IMR-90 (cell line): Measurements from ENCODE around the gene CCDC171. TPM values are rescaled to one million over a fixed set of nuclear protein-coding genes. Genes with fewer than 3 reads are reported as not detected.

Experiments
- ATAC-seq: fragments of 200-7000 bp; cut with Tn5 transposase; 2 replicates; pipeline ENCODE4 v1.9.1; 2020; ENCODE audit warnings: low read depth, mild to moderate bottlenecking, moderate library complexity
- BruUV-seq: library from RNA; stranded (reverse); fragments of 400-500 nt; replicated peaks from 2 replicates; lab custom pipeline; 2021; lab: Mats Ljungman, UMichigan
- CTCF ChIA-PET: fragments of 300-600 bp; formaldehyde crosslinking; extraction: SDS; loops from one replicate; lab custom pipeline; 2021; ENCODE audit warnings: antibody characterized with exemption; lab: Yijun Ruan, JAX
- POLR2A ChIA-PET: fragments of 300-600 bp; sonication (Branson Sonifier 250); formaldehyde crosslinking; loops from one replicate; lab custom pipeline; 2022; ENCODE audit warnings: antibody characterized with exemption; ENCODE audit not compliant: unreplicated experiment; lab: Charles Lee
- DNase-seq: peaks from one replicate; pipeline ENCODE4 v3.0.0; 2013
- H2AFZ ChIP-seq: replicated peaks from 2 replicates; pipeline ENCODE3; 2013; ENCODE audit warnings: low read length, mild to moderate bottlenecking; ENCODE audit not compliant: poor library complexity
- H2AK5ac ChIP-seq: 2 replicates; pipeline ENCODE4 v1.6.1; 2013; ENCODE audit warnings: low read depth, low read length, inconsistent platforms
- H2AK9ac ChIP-seq: replicated peaks from 2 replicates; pipeline ENCODE3; 2013; ENCODE audit warnings: mild to moderate bottlenecking, low read depth, low read length, moderate library complexity; ENCODE audit not compliant: poor library complexity
- H2BK120ac ChIP-seq: 2 replicates; pipeline ENCODE4 v1.6.1; 2013; ENCODE audit warnings: low read depth, low read length, inconsistent platforms
- H2BK15ac ChIP-seq: 3 replicates; pipeline ENCODE4 v1.6.1; 2013; ENCODE audit warnings: low read depth, low read length, inconsistent platforms
- H2BK20ac ChIP-seq: 2 replicates; pipeline ENCODE4 v1.6.1; 2013; ENCODE audit warnings: low read depth, mild to moderate bottlenecking, inconsistent platforms, low read length, moderate library complexity
- H2BK5ac ChIP-seq: 2 replicates; pipeline ENCODE4 v1.6.1; 2013; ENCODE audit warnings: mild to moderate bottlenecking, low read depth, low read length, inconsistent platforms; ENCODE audit not compliant: poor library complexity, severe bottlenecking
- H3K14ac ChIP-seq: replicated peaks from 2 replicates; pipeline ENCODE4 v1.6.1; 2013; ENCODE audit warnings: low read depth, low read length, inconsistent platforms
- H3K18ac ChIP-seq: 2 replicates; pipeline ENCODE4 v1.6.1; 2013; ENCODE audit warnings: low read depth, low read length, control low read depth
- H3K23ac ChIP-seq: 2 replicates; pipeline ENCODE4 v1.6.1; 2013; ENCODE audit warnings: low read depth, low read length, inconsistent platforms
- H3K27ac ChIP-seq: 2 replicates; pipeline ENCODE4 v1.5.1; 2013; ENCODE audit warnings: mild to moderate bottlenecking, control low read depth, low read length; ENCODE audit not compliant: insufficient read depth
- H3K27me3 ChIP-seq: 2 replicates; pipeline ENCODE4 v1.6.1; 2013; ENCODE audit warnings: low read length; ENCODE audit not compliant: control insufficient read depth, insufficient read depth
- H3K36me3 ChIP-seq: 2 replicates; pipeline ENCODE4 v1.6.1; 2013; ENCODE audit warnings: low read length, mixed read lengths; ENCODE audit not compliant: control insufficient read depth, insufficient read depth
- H3K4ac ChIP-seq: 2 replicates; pipeline ENCODE4 v1.6.1; 2013; ENCODE audit warnings: low read depth, low read length, inconsistent platforms
- H3K4me1 ChIP-seq: 2 replicates; pipeline ENCODE4 v1.6.1; 2013; ENCODE audit warnings: low read length, mixed read lengths; ENCODE audit not compliant: control insufficient read depth, insufficient read depth
- H3K4me2 ChIP-seq: 2 replicates; pipeline ENCODE4 v1.6.1; 2013; ENCODE audit warnings: low read depth, mild to moderate bottlenecking, control low read depth, low read length, moderate library complexity
- H3K4me3 ChIP-seq: 2 replicates; pipeline ENCODE4 v1.5.1; 2013; ENCODE audit warnings: low read depth, mild to moderate bottlenecking, control low read depth, low read length, moderate library complexity; ENCODE audit not compliant: insufficient read depth
- H3K56ac ChIP-seq: 2 replicates; pipeline ENCODE4 v1.6.1; 2013; ENCODE audit warnings: low read length, inconsistent platforms; ENCODE audit not compliant: insufficient read depth; ENCODE audit errors: extremely low read depth
- H3K79me1 ChIP-seq, 2 experiments: 2 replicates each; pipeline ENCODE4 v1.6.1; 2013; ENCODE audit warnings: low read length in 2 of 2, inconsistent platforms in 1 of 2, low read depth in 1 of 2
- H3K9ac ChIP-seq: 2 replicates; pipeline ENCODE4 v1.6.1; 2013; ENCODE audit warnings: low read depth, low read length, control low read depth
- H3K9me1 ChIP-seq: 2 replicates; pipeline ENCODE4 v1.6.1; 2013; ENCODE audit warnings: low read length, inconsistent platforms; ENCODE audit not compliant: insufficient read depth
- H3K9me3 ChIP-seq: 2 replicates; pipeline ENCODE4 v1.6.1; 2013; ENCODE audit warnings: low read length; ENCODE audit not compliant: control insufficient read depth, insufficient read depth
- H4K20me1 ChIP-seq: 2 replicates; pipeline ENCODE4 v1.6.1; 2013; ENCODE audit warnings: low read length, inconsistent platforms; ENCODE audit not compliant: insufficient read depth
- H4K5ac ChIP-seq: 2 replicates; pipeline ENCODE4 v1.6.1; 2013; ENCODE audit warnings: mild to moderate bottlenecking, low read depth, low read length, control low read depth
- H4K8ac ChIP-seq, 2 experiments: 2 replicates each; pipeline ENCODE4 v1.6.1; 2013; ENCODE audit warnings: low read depth in 2 of 2, low read length in 2 of 2, control low read depth in 1 of 2, inconsistent platforms in 1 of 2
- H4K91ac ChIP-seq: 2 replicates; pipeline ENCODE4 v1.6.1; 2013; ENCODE audit warnings: low read depth, low read length, inconsistent platforms; ENCODE audit not compliant: insufficient read depth
- CHD1 ChIP-seq: IDR thresholded peaks from 2 replicates; pipeline ENCODE4 v1.6.1; 2012; ENCODE audit warnings: low read depth, low read length, improper control_type of control experiment
- ELK1 ChIP-seq: fragments of 150-350 bp; IDR thresholded peaks from 2 replicates; pipeline ENCODE4 v1.6.1; 2016; ENCODE audit warnings: low read depth, mild to moderate bottlenecking, low read length, moderate library complexity, borderline replicate concordance
- FOS ChIP-seq: fragments of 150-350 bp; IDR thresholded peaks from 2 replicates; pipeline ENCODE4 v1.6.1; 2016; ENCODE audit warnings: low read depth, low read length
- MAZ ChIP-seq: IDR thresholded peaks from 2 replicates; pipeline ENCODE4 v1.6.1; 2012; ENCODE audit warnings: low read depth, mild to moderate bottlenecking, low read length, improper control_type of control experiment, moderate library complexity, borderline replicate concordance
- NFE2L2 ChIP-seq: fragments of 150-350 bp; IDR thresholded peaks from 2 replicates; pipeline ENCODE4 v1.6.1; 2016; ENCODE audit warnings: low read depth, mild to moderate bottlenecking, low read length
- POLR2A ChIP-seq: IDR thresholded peaks from 2 replicates; pipeline ENCODE4 v1.6.1; 2012; ENCODE audit warnings: mild to moderate bottlenecking, low read depth, low read length
- RAD21 ChIP-seq: IDR thresholded peaks from 2 replicates; pipeline ENCODE4 v1.6.1; 2012; ENCODE audit warnings: low read length, improper control_type of control experiment
- RCOR1 ChIP-seq: IDR thresholded peaks from 2 replicates; pipeline ENCODE4 v1.6.1; 2012; ENCODE audit warnings: mild to moderate bottlenecking, low read length, improper control_type of control experiment; ENCODE audit not compliant: insufficient replicate concordance
- RFX5 ChIP-seq: IDR thresholded peaks from 2 replicates; pipeline ENCODE4 v1.8.0; 2012; ENCODE audit warnings: low read depth, mild to moderate bottlenecking, low read length, moderate library complexity
- dilution Hi-C: fragments of 300-500 bp; cut with HindIII; formaldehyde crosslinking; loops from one replicate; pipeline ENCODE4 v1.14.3; 2018; ENCODE audit warnings: low sequenced_read_pairs; ENCODE audit not compliant: unreplicated experiment
- in situ Hi-C: fragments of 300-500 bp; cut with MboI; formaldehyde crosslinking; loops from 3 replicates; pipeline ENCODE4 v1.14.3; 2019; ENCODE audit warnings: low sequenced_read_pairs, inconsistent platforms, mixed read lengths
- intact Hi-C: fragments of 100-400 bp; cut with micrococcal nuclease; formaldehyde crosslinking; loops from 2 replicates; pipeline ENCODE4 v1.10.0; 2022
- polyA plus RNA-seq, 3 experiments: library from polyadenylated mRNA; depleted of rRNA; stranded (reverse); fragments of >200 nt; gene quantifications; 2 replicates each; pipeline ENCODE4 v1.2.3, GENCODE V29; 2012; ENCODE audit warnings: low replicate concordance in 1 of 3
- total RNA-seq: library from RNA; depleted of rRNA; stranded (reverse); fragments of >200 nt; gene quantifications from 2 replicates; pipeline ENCODE4 v1.2.3, GENCODE V29; 2012
- TF ChIP-seq, protein P1 (sequence below): conservative IDR thresholded peaks from 2 replicates; pipeline ENCODE4 v1.5.1; 2012; ENCODE audit warnings: mild to moderate bottlenecking, low read depth, low read length, improper control_type of control experiment

Gene CCDC171
- total and polyA plus RNA-seq, 2 of the 4 experiments (the other 2 are of a cell fraction) = 0.63 to 2.2 TPM

DNA sequence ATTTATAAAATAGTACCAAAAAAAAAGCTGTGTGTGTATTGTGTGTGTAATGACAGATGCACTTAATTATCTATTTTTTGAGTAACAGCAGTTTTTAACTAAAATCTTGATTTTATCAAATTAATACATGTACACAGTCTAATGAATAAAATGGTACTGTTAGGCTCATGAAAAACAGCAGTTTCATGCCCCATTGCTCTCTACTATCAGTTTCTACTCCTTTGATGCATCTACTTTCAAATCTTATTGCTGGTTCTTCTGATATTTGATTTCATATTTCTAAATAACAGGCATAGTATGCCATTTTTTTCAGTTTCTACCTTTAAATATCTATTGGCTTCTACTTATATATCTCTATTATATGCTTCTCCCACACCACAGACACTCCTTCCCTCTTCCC lies 117.4 kb downstream of the CCDC171 start:
- H3K9me3 ChIP-seq = no peaks in the 10 kb centered on the region
- no peak overlapping the region for H2BK15ac ChIP-seq
- TF ChIP-seq RFX5 (no peak), POLR2A (no peak), NFE2L2 (no peak), ELK1 (no peak), FOS (no peak), CHD1 (no peak), RCOR1 (no peak), RAD21 (no peak), MAZ (no peak)
- TF ChIP-seq, protein P1, sequence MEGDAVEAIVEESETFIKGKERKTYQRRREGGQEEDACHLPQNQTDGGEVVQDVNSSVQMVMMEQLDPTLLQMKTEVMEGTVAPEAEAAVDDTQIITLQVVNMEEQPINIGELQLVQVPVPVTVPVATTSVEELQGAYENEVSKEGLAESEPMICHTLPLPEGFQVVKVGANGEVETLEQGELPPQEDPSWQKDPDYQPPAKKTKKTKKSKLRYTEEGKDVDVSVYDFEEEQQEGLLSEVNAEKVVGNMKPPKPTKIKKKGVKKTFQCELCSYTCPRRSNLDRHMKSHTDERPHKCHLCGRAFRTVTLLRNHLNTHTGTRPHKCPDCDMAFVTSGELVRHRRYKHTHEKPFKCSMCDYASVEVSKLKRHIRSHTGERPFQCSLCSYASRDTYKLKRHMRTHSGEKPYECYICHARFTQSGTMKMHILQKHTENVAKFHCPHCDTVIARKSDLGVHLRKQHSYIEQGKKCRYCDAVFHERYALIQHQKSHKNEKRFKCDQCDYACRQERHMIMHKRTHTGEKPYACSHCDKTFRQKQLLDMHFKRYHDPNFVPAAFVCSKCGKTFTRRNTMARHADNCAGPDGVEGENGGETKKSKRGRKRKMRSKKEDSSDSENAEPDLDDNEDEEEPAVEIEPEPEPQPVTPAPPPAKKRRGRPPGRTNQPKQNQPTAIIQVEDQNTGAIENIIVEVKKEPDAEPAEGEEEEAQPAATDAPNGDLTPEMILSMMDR = no peak
- H4K91ac ChIP-seq = no peak overlapping the region
- H3K27ac ChIP-seq = no peak overlapping the region
- DNase-seq = no peak
- H3K4me3 ChIP-seq = no peak overlapping the region
- intact Hi-C loops = no loop called here
- no peak overlapping the region for H3K9ac ChIP-seq
- in situ Hi-C loops = no loop called here
- no peak overlapping the region for H2BK20ac ChIP-seq
- H2BK120ac ChIP-seq = no peak overlapping the region
- H3K4me1 ChIP-seq = no peaks in the 10 kb centered on the region
- no peak overlapping the region for H3K23ac ChIP-seq
- H3K14ac ChIP-seq = no peak overlapping the region
- H3K27me3 ChIP-seq = no peaks in the 10 kb centered on the region
- ATAC-seq = no peak
- no peak overlapping the region for H3K18ac ChIP-seq
- POLR2A ChIA-PET = no interaction called here
- no peaks in the 10 kb centered on the region for H4K20me1 ChIP-seq
- no peak overlapping the region for H4K5ac ChIP-seq
- no peak overlapping the region for H2AFZ ChIP-seq
- no peak overlapping the region for H3K4me2 ChIP-seq
- H2BK5ac ChIP-seq = no peak overlapping the region
- no peak overlapping the region for H2AK5ac ChIP-seq
- no peak overlapping the region for H3K56ac ChIP-seq
- H4K8ac ChIP-seq = no peak overlapping the region
- H3K4ac ChIP-seq = no peak overlapping the region
- H3K36me3 ChIP-seq = no peaks in the 10 kb centered on the region
- dilution Hi-C loops = no loop called here
- no peaks in the 10 kb centered on the region for H3K9me1 ChIP-seq
- no peak overlapping the region for H2AK9ac ChIP-seq
- no TSS peak for BruUV-seq
- CTCF ChIA-PET = interaction anchor here (0.9 kb wide), 1 partner anchor 13 kb away, joined by 3 read pairs; no protein-coding TSS in a partner anchor
- no peaks in the 10 kb centered on the region for H3K79me1 ChIP-seq
